Pancreas (tissue), 10 donors: Measurements from ENCODE around the gene LETM1. TPM values are rescaled to one million over a fixed set of nuclear protein-coding genes. Genes with fewer than 3 reads are reported as not detected.

Experiments
- ATAC-seq, 4 donors: fragments of 200-7000 bp; cut with Tn5 transposase; one replicate each; pipeline versions ENCODE4 v1.8.0 to v1.9.1; 2020; ENCODE audit warnings: mild to moderate bottlenecking in 4 of 4, moderate library complexity in 4 of 4
- DNase-seq, 6 donors: peaks; one replicate each; pipeline ENCODE4 v3.0.0-alpha.2; 2020
- FAIRE-seq: peaks from 2 replicates; lab custom pipeline; 2012; peaks lifted over from hg19 to GRCh38; lab: Jason Lieb, UNC
- H3K27ac ChIP-seq, 4 donors: fragments of 200-600 bp; sonication (generic); 1 replicate in 3 of 4; 2 replicates in 1 of 4; pipeline versions ENCODE4 v1.5.0 to v1.8.0; 2020
- H3K27me3 ChIP-seq, 4 donors: fragments of 200-600 bp; one replicate each; pipeline ENCODE4 v1.8.0; 2021
- H3K36me3 ChIP-seq, 3 donors: fragments of 200-600 bp; sonication (generic) in 1 of 3; one replicate each; pipeline versions ENCODE4 v1.5.0 to v1.8.0; 2020 to 2021
- H3K4me1 ChIP-seq, 3 donors: fragments of 200-600 bp; one replicate each; pipeline ENCODE4 v1.8.0; 2021
- H3K4me3 ChIP-seq, 4 donors: fragments of 200-600 bp; sonication (generic) in 2 of 4; one replicate each; pipeline versions ENCODE4 v1.5.0 to v1.8.0; 2020 to 2021
- H3K9me3 ChIP-seq, 4 donors: fragments of 200-600 bp; one replicate each; pipeline ENCODE4 v1.8.0; 2021
- WGBS, 2 donors: extraction: QIAGEN DNeasy Blood & Tissue Kit; methylation state at CpG; one replicate each; pipeline ENCODE4 v1.1.7; 2013; 5-methylcytosine and 5-hydroxymethylcytosine counted together
- intact Hi-C, 3 donors: fragments of 100-400 bp; cut with DNase I; formaldehyde crosslinking; loops; one replicate each; pipeline versions ENCODE4 v1.11.1 to v1.14.2; 2022
- polyA plus RNA-seq, 2 donors: library from polyadenylated mRNA; stranded (reverse); fragments of 200-250 nt; gene quantifications; one replicate each; pipeline ENCODE4 v1.2.3, GENCODE V29; 2013
- total RNA-seq, 6 donors: library from RNA; stranded (reverse); fragmentation: NEBNext Ultra II Directional in 4 of 6; extraction: Animal tissue kit (Norgen Biotek cat#: 25700) in 4 of 6; gene quantifications; one replicate each; pipeline versions ENCODE4 v1.2.1 to v1.2.4, GENCODE V29; 2021 to 2023
- TF ChIP-seq, protein P1 (sequence below), 4 donors: fragments of 200-600 bp; sonication (generic) in 3 of 4; IDR thresholded peaks; one replicate each; pipeline versions ENCODE4 v1.5.0 to v1.8.0; 2021; ENCODE audit warnings: antibody characterized with exemption in 4 of 4
- donor health status: healthy with polysubstance abuse.
- donor health status: DM: no; HTN: no; CAD: no; lungs with moderate emphysema.
- donor health status: DM: no; HTN: no; CAD: no.
- donor health status: control.
- donor health status: control.
- donor health status: Bipolar disorder and iron deficiency.
- donor health status: DM: yes; HTN: yes; CAD: no.
- donor health status: DM: no; HTN: no; CAD: no.
- donor health status: DM: no; HTN: no; CAD: no.
- donor health status: DM: yes; HTN: yes; CAD: no.

The LETM1 gene
- total and polyA plus RNA-seq, 8 donors = 13.0 to 28.0 (median 19.3) TPM

GRCh38 chr4:1862961-1863296 lies 7.0 kb upstream of the LETM1 start:
- ATAC-seq = no peak
- WGBS, 2 donors = 66 to 72% methylated on average over 14 of the region's 14 CpGs
- FAIRE-seq = no peak
- intact Hi-C loops = no loop called here
- no peaks in the 10 kb centered on the region for H3K27me3 ChIP-seq
- peaks cover 0 to 1% (median 0%) of the 10 kb centered on the region in 3 donors for H3K4me1 ChIP-seq
- TF ChIP-seq, protein P1, sequence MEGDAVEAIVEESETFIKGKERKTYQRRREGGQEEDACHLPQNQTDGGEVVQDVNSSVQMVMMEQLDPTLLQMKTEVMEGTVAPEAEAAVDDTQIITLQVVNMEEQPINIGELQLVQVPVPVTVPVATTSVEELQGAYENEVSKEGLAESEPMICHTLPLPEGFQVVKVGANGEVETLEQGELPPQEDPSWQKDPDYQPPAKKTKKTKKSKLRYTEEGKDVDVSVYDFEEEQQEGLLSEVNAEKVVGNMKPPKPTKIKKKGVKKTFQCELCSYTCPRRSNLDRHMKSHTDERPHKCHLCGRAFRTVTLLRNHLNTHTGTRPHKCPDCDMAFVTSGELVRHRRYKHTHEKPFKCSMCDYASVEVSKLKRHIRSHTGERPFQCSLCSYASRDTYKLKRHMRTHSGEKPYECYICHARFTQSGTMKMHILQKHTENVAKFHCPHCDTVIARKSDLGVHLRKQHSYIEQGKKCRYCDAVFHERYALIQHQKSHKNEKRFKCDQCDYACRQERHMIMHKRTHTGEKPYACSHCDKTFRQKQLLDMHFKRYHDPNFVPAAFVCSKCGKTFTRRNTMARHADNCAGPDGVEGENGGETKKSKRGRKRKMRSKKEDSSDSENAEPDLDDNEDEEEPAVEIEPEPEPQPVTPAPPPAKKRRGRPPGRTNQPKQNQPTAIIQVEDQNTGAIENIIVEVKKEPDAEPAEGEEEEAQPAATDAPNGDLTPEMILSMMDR (IDR thresholded peaks at IDR 0.05) = no peak
- H3K36me3 ChIP-seq = no peaks in the 10 kb centered on the region
- no peak overlapping the region for H3K27ac ChIP-seq
- DNase-seq = peak in 1 of 6 donors; percentile 21
- H3K4me3 ChIP-seq = no peak overlapping the region
- H3K9me3 ChIP-seq = no peaks in the 10 kb centered on the region

- Histone ChIP-seq H3K4me3 (no peak overlapping the region), H3K4me1 (peaks cover under 1 to 2% (median under 1%) of the 10 kb centered on the region in 3 donors), H3K9me3 (no peaks in the 10 kb centered on the region), H3K27ac (no peak overlapping the region), H3K27me3 (no peaks in the 10 kb centered on the region), H3K36me3 (no peaks in the 10 kb centered on the region)
- 35 to 37% methylated on average over 41 to 45 of the region's 45 CpGs for WGBS, 2 donors
- DNase-seq (no peak), FAIRE-seq (no peak), ATAC-seq (peak in 1 of 4 donors; percentile 13)
- TF ChIP-seq, protein P1 (IDR thresholded peaks at IDR 0.05) = no peak
- intact Hi-C loops = no loop called here
These were observed 6.3 kb upstream of the LETM1 start for GRCh38 chr4:1862055-1862911.

DNA sequence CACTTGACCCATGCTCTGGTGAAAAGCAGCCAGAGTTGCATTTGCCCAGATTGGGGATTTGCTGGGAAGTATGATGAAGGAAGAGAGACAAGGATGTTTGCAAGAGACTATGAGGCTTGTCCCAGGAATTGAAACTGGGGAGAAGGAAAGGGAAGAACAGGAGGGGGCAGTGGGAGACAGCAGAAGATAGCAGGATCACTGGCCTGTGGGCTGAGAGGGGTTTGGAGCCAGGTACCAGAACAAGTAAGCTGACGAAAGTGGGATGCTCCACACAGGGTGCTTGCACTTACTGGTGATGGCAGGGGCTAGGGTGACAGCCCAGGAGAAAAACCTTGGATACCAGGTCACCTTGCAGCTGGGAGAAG lies 3.4 kb upstream of the LETM1 start:
- Histone ChIP-seq H3K27ac (no peak overlapping the region), H3K9me3 (no peaks in the 10 kb centered on the region), H3K4me3 (no peak overlapping the region), H3K4me1 (peaks cover 9 to 11% (median 10%) of the 10 kb centered on the region in 3 donors), H3K36me3 (no peaks in the 10 kb centered on the region), H3K27me3 (no peaks in the 10 kb centered on the region)
- DNase-seq (no peak), ATAC-seq (no peak), FAIRE-seq (no peak)
- 85 to 100% methylated on average over 1 of the region's 1 CpG for WGBS, 2 donors
- intact Hi-C loops = no loop called here
- TF ChIP-seq, protein P1 (IDR thresholded peaks at IDR 0.05) = no peak

DNA sequence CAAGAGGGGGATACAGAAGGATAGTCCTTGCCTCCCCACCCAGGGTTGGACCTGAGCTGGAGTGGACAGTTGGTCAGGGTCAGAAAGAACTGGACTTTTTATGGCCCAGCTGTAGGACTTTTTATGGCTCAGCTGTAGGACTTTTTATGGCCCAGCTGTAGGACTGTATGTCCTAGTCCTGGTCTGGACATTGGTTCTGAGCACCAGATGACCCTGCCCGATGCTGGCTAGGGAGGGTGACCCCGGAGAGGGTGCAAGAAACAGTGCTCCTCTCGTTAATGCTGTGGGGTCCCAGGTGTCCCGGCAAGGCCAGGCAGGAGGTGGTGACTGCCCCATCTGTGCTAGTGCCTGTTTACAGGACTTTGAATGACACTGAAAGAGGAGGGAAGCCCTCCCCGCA lies 2.0 kb upstream of the LETM1 start:
- no peak overlapping the region for H3K27ac ChIP-seq
- H3K27me3 ChIP-seq = no peaks in the 10 kb centered on the region
- 90% methylated on average over 5 of the region's 5 CpGs for WGBS, 2 donors
- FAIRE-seq (no peak), DNase-seq (no peak), ATAC-seq (no peak)
- TF ChIP-seq, protein P1 (IDR thresholded peaks at IDR 0.05) = no peak
- no peak overlapping the region for H3K4me3 ChIP-seq
- no peaks in the 10 kb centered on the region for H3K36me3 ChIP-seq
- peaks cover 9 to 15% (median 11%) of the 10 kb centered on the region in 3 donors for H3K4me1 ChIP-seq
- intact Hi-C loops = no loop called here
- H3K9me3 ChIP-seq = no peaks in the 10 kb centered on the region
